HG02571 (cell line): Measurements from ENCODE around the gene LTB.
"Not testable (repeated sequence)": the region's sequence is repeated elsewhere in the genome, so short reads cannot be mapped to it uniquely, and the experiment has no call there.

ENCODE experiments used
- ATAC-seq: cut with Tn5 transposase; IDR thresholded peaks from one replicate; pipeline ENCODE4 v1.9.1; 2021; ENCODE audit warnings: mild to moderate bottlenecking, moderate library complexity; ENCODE audit not compliant: unreplicated experiment

Gene LTB

DNA sequence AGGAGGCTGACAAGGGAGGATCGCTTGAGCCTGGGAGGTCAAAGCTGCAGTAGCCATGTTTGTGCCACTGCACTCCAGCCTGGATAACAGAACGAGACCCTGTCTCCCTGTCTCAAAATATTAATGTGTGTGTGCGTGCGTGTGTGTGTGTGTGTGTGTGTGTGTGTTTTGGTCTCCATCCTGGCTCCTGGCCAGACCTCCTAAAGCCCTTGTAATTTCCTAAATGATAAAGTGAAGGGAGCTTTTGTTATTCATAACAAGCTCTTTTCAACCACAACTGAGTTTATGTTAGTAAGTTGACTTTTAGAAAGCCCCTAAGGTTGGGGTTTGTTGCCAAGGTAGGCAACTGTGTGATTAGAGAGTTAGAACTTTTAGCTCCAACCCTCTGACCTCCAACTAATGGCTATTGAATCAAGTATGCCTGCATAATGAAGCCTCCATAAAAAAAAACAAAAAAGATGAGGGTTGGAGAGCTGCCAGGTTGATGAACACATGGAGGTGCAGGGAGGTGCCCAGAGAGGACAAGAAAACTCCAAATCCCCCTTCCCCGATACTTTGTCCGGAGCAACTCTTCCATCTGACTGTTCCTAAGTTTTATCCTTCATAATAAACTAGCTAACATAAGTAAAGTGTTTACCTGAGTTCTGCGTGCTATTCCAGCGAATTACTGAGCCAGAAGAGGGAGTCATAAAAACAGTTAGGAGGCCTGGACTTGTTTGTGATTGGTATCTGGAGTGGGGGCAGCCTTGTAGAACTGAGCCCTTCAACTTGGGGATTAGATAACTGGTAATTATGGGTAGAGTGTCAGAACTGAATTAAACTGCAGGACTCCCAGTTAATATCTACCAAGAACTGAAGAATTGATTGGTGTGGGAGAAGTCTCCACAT is 27.5 kb upstream of the LTB start:
- ATAC-seq, result no peak

DNA sequence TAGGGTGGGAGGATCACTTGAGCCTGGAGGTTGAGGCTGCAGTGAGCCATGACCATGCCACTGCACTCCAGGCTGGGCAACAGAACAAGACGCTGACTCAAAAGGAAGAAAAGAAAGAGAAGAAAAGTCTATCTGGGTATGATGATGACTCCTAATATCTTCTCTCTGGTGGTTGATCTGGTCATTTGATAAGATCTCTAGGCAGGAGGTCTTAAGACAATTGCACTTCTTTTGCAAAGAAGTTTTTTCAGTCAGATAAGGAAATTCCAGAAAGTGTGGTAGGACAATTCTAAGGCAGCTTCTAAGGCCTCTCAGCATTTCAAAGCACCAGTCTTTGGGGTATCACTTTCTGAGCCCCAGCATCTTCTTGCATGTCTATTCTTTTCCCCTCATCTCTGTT is 25.1 kb upstream of the LTB start:
- no peak for ATAC-seq

DNA sequence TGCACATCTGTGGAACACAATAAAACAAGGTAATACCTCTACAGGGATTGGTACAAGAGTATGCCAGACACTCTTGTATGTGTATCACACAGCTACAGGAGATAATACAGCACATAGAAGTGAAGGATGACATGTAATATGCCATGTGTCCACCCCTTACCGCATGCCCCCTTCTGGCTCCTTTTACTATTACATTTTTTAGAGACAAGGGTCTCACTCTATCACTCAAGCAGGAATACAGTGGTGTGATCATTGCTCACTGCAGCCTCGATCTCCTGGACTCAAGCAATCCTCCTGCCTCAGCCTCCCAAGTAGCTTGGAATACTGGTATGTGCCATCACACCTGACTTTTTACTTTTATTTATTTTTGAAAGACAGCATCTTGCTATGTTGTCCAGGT is 14.8 kb upstream of the LTB start:
- no peak for ATAC-seq

DNA sequence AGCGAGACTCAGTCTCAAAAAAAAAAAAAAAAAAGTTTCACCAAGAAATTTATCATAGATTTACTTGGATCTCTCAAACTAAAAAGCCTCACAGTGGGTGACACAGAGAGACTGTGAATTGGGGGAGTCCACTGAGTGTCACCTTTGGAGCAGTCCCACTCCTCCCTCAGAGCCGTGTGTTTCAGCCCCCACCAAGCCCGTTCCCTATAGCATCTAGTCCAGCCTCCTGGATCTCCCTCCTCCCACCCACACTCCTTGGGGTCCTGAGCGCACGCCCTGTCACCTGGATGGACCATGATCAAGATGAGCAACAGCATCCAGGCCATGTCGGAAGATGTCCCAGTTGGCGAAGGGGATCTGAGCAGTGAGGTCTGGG is 10.2 kb upstream of the LTB start:
- no peak for ATAC-seq

DNA sequence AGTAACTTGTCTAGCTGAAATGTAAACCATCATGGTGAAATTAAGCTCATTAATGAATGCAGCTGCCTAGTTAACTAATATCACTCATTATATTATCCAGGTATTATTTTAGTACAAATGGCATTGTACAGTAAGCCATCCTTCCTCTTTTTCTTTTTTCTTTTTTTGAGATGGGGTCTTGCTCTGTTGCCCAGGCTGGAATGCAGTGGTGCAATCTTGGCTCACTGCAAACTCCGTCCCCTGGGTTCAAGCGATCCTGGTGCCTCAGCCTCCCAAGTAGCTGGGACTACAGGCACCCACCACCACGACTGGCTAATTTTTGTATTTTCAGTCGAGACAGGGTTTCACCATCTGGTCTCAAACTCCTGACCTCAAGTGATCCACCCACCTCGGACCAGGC is 8.5 kb upstream of the LTB start:
- ATAC-seq, result not testable (repeated sequence)

DNA sequence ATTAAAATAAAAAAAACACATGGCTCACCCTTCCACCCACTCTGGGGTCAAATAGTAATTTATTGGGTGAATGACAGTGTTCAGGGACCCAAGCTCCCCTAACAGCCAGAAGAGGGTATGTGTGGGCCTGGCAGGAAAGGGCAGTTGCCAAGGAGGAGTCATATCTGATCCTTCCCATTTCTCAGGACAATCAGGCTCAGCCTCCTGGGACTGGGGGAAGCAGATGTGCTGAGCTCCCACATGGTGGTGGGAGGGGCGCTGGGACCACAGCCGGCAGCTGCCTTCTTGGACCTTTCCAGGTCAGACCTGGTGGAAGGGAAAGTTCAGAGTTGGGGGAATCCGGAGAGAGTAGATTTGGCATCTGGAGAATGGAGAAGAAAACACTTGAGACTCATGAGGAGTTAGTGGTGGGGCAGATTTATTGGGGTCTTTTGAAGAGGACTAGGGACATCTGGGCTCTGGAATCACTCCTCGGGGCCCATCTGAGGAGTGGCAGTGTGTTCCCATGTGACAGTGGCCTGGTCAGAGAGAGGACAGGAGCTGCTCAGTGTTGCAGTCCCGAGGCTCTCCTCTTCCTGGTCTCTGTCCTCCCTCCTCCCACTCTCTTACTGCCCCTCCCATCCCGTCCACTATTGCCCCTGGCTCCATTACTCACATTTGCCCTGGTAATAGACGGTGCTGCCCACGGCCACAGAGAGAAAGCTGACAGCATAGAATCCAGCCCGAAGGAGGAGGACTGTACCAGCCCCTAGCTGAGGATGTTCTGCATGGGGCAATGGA is 6.8 kb upstream of the LTB start:
- no peak for ATAC-seq

GRCh38 chr6:31587791-31588777 is 5.9 kb upstream of the LTB start:
- no peak for ATAC-seq

GRCh38 chr6:31586599-31587281 is 4.5 kb upstream of the LTB start:
- no peak for ATAC-seq

DNA sequence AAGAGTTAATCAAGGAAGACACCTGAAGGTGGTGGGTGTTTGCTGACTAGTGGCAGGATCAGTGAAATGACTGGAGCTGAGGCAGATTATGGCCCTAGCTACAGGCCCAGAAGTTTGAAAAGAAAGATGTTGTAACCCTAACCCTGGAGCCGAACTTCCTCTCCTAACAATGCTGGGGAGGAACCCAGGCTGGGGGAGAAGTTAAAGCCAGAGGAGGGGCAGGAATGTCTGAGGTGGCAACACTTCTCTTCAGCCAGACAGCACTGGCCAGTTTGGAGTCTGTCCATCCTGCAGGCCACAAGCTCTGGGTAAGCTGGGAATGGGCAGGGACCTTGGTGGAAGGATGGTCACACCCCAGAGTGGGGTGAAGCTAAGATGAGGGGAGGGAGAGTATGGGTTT is 3.8 kb upstream of the LTB start, which contains the start of gene LST1:
LST1 (plus strand) TSS at position 270 of the 400 bp plus-strand sequence. CDS start 1,023 bp downstream, outside the sequence.
- ATAC-seq, result no peak

DNA sequence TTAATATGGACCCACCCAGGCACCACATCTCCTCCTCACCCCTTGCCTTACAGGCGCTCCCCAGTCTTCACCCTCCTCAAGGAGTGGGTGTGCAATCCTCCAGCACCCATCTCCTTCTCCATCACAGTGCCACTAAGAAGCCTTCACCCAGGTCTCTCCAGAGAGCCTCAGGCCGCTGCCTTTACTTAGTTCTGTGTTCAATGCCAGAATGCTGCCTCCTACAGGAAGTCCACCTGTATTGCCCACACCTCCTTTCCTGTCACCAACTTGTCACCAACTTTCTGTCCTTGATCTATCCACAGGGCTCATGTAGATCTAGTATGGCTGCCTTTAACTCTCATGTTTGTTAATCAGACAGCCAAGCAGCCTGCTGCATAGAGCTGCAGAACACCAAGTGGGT is 3.3 kb upstream of the LTB start:
- ATAC-seq, result no peak

- ATAC-seq, result no peak
Measured at GRCh38 chr6:31581434-31582229, 592 bp downstream of the LTB start.

- peak; percentile 57 for ATAC-seq
Measured at GRCh38 chr6:31580807-31581433, 1.3 kb downstream of the LTB start.

GRCh38 chr6:31580438-31580740 is 1.8 kb downstream of the LTB start:
- ATAC-seq, result no peak

DNA sequence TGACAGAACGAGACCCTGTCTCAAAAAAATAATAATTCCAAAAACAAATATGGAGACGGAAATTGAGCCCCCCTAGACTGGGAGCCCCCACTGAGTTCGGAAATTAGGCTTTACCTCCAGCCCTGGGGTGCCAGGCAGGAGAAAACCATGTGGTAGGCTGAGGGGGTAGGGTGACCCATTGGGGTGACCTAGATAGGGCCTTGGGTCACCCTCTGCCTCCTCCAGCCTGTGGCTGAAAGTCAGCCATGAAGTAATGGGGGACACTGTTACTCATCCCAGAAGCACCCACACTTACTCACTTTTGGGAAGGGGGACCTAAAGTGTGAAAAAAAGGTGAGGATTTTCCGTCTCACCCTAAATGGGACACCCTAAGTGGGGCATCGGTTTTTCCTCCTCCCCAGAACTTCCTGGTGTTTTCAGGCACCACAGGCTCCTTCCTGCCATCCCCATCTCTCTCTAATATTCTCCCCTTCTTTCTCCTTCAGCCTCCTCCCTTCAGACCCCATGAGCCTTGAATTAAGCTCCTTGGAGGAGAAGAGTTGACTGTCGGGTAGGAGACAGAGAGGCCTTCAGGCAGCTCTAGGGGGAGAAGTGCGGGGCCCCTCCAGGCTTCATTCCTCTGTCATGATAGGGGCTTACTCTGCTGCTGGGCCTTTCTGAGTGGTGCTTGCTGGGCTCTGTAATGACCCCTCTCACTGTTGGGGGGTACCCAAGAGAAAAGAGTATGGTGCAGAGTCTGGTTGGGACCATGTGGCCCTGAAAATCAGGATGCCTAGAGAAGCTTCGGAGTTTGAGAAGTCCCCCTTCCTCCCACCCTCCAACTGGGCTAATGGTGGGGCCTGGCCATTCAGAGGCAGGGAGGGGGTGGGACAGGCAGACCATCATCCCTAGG is 2.4 kb downstream of the LTB start:
- ATAC-seq, result no peak

- no peak for ATAC-seq
Measured at GRCh38 chr6:31579119-31579505, 3.1 kb downstream of the LTB start.

DNA sequence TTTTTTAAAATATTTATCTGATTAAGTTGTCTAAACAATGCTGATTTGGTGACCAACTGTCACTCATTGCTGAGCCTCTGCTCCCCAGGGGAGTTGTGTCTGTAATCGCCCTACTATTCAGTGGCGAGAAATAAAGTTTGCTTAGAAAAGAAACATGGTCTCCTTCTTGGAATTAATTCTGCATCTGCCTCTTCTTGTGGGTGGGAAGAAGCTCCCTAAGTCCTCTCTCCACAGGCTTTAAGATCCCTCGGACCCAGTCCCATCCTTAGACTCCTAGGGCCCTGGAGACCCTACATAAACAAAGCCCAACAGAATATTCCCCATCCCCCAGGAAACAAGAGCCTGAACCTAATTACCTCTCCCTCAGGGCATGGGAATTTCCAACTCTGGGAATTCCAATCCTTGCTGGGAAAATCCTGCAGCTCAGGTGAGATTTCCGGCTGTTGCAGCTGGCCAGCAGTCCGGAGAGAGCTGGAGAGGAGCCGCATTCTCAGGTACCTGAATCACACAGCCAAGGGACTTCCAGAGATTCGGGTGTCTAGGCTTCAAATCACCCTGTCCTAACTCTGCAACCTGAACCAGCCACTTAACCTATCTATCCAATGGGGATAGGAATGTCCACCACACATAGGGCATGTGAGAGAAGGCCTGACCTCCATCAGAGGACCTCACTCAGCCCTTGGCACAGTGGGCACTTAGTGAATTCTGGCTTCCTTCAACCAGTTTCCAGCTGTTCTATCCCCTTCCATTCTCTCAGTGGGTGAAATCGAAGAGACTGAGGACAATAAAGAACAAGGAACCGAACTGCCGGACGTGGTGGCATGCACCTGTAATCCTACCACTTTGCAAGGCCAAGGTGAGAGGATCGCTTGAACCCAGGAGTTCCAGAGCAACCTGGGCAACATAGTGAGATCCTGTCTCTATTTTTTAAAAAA is 3.8 kb downstream of the LTB start:
- no peak for ATAC-seq

DNA sequence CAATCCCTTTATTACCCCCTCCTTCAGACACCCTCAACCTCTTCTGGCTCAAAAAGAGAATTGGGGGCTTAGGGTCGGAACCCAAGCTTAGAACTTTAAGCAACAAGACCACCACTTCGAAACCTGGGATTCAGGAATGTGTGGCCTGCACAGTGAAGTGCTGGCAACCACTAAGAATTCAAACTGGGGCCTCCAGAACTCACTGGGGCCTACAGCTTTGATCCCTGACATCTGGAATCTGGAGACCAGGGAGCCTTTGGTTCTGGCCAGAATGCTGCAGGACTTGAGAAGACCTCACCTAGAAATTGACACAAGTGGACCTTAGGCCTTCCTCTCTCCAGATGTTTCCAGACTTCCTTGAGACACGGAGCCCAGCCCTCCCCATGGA is 4.7 kb downstream of the LTB start:
- no peak for ATAC-seq
